ENCODE measurements around the gene RDH14.

Gene RDH14

GRCh38 chr2:18599509-18600254, 39.2 kb upstream of the RDH14 start:
- H3K4me3 ChIP-seq (ENCODE audit: low read depth, low read length) = no peak overlapping the region
- no peak for TF ChIP-seq CTCF (IDR thresholded peaks at IDR 0.05; ENCODE audit: borderline replicate concordance, insufficient read depth, low read depth, low read length)

- no peak overlapping the region for H3K4me3 ChIP-seq (ENCODE audit: low read depth, low read length)
- no peak for TF ChIP-seq CTCF (IDR thresholded peaks at IDR 0.05; ENCODE audit: borderline replicate concordance, insufficient read depth, low read depth, low read length)
Measured at GRCh38 chr2:18598848-18599484, 38.5 kb upstream of the RDH14 start.

GRCh38 chr2:18597618-18598017, 37.2 kb upstream of the RDH14 start:
- TF ChIP-seq CTCF (IDR thresholded peaks at IDR 0.05; ENCODE audit: borderline replicate concordance, insufficient read depth, low read depth, low read length) = no peak
- H3K4me3 ChIP-seq (ENCODE audit: low read depth, low read length) = no peak overlapping the region

- no peak overlapping the region for H3K4me3 ChIP-seq (ENCODE audit: low read depth, low read length)
- TF ChIP-seq CTCF (IDR thresholded peaks at IDR 0.05; ENCODE audit: borderline replicate concordance, insufficient read depth, low read depth, low read length) = no peak
Measured at GRCh38 chr2:18596993-18597392, 36.5 kb upstream of the RDH14 start.

- no peak for TF ChIP-seq CTCF (IDR thresholded peaks at IDR 0.05; ENCODE audit: borderline replicate concordance, insufficient read depth, low read depth, low read length)
- no peak overlapping the region for H3K4me3 ChIP-seq (ENCODE audit: low read depth, low read length)
Measured at GRCh38 chr2:18593496-18593895, 33.0 kb upstream of the RDH14 start.

GRCh38 chr2:18592372-18592771, 31.9 kb upstream of the RDH14 start:
- H3K4me3 ChIP-seq (ENCODE audit: low read depth, low read length) = no peak overlapping the region
- no peak for TF ChIP-seq CTCF (IDR thresholded peaks at IDR 0.05; ENCODE audit: borderline replicate concordance, insufficient read depth, low read depth, low read length)

GRCh38 chr2:18589354-18589753, 28.9 kb upstream of the RDH14 start, which contains the start of gene NT5C1B:
TSS of gene NT5C1B (minus strand) at chr2:18589569. CDS start at chr2:18589468, 101 bp downstream.
- no peak for TF ChIP-seq CTCF (IDR thresholded peaks at IDR 0.05; ENCODE audit: borderline replicate concordance, insufficient read depth, low read depth, low read length)

More at GRCh38 chr2:18589354-18589753, 28.9 kb upstream of the RDH14 start, which contains the start of gene NT5C1B:
- no peak within 1 kb of the TSS for H3K4me3 ChIP-seq (ENCODE audit: low read depth, low read length)
